Pulmonary artery endothelial cell (primary cell): ENCODE measurements around the gene SLC9A5. TPM values are rescaled to one million over a fixed set of nuclear protein-coding genes. Genes with fewer than 3 reads are reported as not detected.
A peak's percentile ranks its signal among the peaks of the same experiment; 100 is the strongest.

Source experiments
- DNase-seq: peaks from one replicate; pipeline ENCODE4 v3.0.0-alpha.2; 2011; ENCODE audit warnings: low read depth, low spot score
- total RNA-seq: library from RNA; depleted of rRNA; stranded (reverse); fragments of >200 nt; gene quantifications from 2 replicates; pipeline ENCODE4 v1.2.3, GENCODE V29; 2014

Gene SLC9A5
- total RNA-seq, 1 donor from 2014 or later: 1.3 TPM

- no peak for DNase-seq
Measured at GRCh38 chr16:67240506-67240905, 8.3 kb upstream of the SLC9A5 start.

DNA sequence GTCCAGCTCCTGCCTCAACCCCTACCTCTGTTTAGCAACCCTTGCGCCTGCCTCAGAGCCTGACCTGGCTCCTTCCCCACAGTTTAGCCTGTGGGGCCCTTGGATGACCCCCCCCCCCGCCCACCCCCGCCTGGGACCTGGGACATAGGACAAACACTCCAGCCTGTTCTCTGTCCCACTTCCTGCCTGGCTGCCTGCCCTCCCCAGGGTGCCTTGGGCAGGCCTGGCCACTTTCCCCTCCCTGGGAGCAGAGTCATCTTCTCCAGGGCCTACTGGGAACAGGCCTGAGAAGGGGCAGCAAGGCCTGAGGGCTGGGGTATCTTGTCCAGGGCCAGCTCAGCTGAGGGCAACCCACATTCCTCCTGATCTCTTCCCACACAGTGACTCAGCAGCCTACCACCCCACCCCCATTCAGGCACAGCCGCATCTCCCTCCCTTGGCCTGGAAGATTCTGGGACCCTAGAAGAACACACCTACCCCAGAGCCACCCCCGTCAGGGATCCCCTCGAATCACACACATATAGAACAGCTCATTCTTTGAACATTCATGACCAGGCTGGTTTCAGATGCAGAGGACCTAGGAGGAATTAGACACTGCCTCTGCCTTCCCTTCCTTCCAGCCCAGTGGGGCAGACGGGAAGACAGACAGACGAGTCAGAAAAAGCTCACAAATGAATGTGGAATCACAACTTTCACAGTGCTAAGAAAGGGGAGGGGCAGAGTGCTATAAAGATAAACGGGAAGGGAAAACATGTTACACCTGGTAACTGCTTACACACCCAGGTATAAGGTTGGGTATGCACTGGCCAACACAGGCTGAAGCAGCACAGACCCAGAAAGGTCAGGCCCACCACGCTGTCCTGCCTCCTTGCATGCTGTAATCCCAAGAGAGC is 7.5 kb upstream of the SLC9A5 start:
- DNase-seq: no peak

- no peak for DNase-seq
Measured at GRCh38 chr16:67242138-67242730, 6.5 kb upstream of the SLC9A5 start.

- DNase-seq: no peak
Measured at GRCh38 chr16:67243481-67243880, 5.3 kb upstream of the SLC9A5 start.

DNA sequence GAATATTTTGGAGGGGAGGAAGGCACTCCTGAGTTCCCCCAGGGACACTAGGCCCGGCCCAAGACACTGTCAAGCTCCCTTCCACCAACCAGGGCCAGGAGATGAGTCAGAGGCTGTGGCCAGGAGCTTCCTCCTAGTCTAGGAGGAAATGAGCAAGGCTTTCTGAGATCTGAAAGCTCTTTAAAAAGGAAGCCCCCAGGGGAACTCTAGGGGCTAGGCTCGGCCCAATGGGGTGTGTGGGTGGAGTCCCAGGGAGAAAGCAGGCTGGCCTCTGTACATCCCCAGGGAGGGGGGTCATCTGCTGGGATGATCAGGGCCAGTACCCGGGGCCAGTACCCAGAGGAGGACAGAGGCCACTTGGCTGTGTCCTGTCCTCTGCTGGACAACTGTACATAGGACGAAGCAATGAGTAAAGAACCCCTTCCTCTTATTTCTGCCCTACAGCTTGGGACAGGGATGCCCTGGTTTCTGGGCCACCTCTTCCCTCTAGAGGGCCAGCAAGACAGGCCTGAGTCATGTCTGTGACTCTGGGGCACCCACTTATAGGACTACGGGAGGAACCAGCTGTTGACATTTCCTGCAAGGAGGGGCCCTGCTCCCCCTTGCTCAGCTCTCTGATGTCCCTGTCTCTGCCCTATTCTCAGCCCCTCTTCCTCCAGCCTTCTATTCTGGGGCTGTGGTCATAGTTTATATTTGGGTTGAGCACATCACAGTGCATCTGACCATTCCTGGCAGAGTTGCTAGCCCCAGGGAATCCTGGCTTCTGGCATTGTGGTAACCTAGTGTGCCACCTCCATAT is 4.2 kb upstream of the SLC9A5 start:
- DNase-seq: peak; percentile 61

DNA sequence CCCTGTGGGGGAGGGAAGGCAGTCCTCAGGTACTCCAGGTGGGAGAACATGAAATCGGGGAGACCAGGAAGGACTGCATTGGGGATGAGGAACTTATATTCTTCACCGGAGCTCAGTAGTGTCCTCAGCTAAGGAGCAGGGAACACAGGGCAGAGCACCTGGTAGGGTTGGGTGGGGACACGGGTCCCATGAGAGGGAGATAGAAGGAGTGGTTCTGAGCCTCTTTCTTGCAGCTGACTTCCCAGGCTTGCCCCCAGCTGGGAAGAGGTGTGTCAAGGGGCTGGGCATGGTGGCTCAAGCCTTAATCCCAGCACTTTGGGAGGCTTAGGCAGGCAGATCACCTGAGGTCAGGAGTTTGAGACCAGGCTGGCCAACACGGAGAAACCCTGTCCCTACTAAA is 3.6 kb upstream of the SLC9A5 start:
- no peak for DNase-seq

DNA sequence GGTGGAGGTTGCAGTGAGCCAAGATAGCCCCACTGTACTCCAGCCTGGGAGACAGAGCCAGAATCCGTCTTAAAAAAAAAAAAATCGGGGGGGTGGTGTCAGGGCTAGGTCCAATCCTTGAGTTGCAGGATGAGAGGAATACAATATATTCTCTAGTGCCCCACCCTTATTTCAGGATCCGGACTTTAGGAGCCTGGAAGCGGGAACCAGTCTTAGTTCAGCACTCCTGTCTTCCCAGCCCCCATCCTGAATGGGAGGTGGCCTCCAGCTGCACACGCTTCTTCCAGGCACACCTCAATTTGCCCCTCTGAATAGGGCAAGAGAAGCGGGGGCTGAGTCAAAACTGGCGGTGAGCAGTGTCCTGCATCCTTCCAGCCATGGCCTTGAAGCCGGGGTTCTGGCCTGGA is 3.1 kb upstream of the SLC9A5 start:
- no peak for DNase-seq

GRCh38 chr16:67246081-67246755 is 2.6 kb upstream of the SLC9A5 start:
- DNase-seq: peak; percentile 46

GRCh38 chr16:67246756-67247191 is 2.0 kb upstream of the SLC9A5 start:
- no peak for DNase-seq

DNA sequence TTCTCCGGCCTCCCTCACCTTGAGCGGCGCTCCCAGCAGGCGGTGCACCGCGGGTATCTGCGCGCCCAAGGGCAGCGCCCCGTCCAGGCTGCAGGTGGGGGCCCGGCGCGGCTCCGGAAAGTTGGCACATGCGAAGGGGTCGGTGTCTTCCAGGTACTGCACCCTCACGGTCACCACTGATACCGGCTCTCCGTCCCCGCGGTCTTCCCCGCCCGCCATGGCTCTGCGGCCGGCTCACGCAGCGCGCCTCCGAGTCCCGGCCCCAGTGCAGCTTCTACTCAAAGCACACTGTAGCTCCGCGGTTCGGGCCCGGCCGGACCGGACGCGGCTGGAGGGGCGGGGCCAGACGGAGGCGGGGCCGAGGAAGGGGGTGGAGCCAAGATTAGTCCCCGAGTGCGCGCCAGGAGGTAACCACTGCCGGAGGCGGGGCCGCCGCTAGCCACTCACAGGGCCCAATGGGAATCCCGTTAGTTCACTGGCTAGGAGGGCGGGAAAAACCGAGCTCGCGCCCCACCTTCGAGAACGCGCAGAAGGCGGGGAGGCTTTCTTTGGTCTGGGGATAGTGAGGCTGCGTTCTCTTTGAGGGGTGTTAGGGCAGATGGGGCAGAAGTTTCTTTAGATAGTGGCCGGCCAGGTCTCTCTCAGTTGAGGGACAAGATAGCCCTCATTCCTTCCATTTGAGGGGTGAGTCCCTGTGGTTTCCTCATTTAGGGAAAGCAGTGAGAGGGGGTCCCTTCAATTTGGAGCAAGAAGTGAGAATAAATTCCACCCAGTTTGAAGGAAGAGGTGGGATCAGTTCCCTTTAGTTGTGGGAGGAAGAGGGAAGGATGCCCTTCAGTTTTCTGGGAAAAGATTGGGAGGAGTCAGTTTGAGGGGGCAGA is 1.3 kb upstream of the SLC9A5 start, which contains the start of gene FHOD1:
Gene FHOD1, minus strand, starts transcription at position 290 of the 881 bp plus-strand sequence. Its CDS starts 71 bp downstream, at position 219.
- DNase-seq: peak; percentile 84

GRCh38 chr16:67248073-67248400 is 742 bp upstream of the SLC9A5 start:
- no peak for DNase-seq

DNA sequence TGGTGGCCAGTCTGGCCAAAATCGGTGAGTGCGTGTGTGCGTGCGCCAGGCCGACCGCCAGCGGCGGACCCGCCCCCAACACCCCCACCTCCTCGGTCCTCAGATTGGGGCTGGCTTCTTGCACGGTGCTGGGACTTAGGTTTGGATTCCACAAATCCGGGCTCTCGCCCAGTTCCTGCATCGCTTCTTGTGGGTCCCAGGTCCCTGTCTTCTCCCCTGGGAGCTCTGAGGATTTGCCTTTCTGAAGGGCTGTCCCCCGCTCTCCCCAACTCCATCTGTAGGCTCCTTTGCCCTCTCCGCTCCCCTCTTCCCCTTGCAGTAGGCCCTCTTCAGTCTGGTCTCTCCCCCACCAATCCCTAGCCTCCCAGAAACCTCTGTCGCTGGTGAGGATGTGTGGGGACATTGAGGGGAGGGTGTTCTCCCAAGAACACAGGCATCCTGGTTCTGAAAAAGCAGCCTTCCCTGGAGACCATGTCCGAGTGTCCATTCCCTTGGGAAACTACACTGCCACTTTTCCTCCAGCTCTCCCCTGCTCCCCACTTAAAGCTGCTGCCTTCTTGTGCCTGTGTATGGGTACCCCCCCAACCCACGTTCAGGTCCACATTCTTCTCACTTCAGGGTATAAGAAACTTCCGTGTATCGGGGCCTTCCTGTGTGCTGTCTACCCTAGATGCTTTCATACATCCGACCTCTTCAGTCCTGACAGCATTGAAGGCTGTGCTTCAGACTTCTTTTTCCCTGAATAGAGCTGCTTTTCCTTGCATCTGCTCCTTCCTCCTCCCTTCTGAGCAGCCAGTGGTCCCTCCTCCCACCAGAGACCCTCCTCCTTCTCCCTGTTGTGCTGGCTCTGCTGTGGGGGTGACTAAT is 632 bp downstream of the SLC9A5 start:
- no peak for DNase-seq

GRCh38 chr16:67250045-67250327 is 1.2 kb downstream of the SLC9A5 start:
- DNase-seq: no peak

DNA sequence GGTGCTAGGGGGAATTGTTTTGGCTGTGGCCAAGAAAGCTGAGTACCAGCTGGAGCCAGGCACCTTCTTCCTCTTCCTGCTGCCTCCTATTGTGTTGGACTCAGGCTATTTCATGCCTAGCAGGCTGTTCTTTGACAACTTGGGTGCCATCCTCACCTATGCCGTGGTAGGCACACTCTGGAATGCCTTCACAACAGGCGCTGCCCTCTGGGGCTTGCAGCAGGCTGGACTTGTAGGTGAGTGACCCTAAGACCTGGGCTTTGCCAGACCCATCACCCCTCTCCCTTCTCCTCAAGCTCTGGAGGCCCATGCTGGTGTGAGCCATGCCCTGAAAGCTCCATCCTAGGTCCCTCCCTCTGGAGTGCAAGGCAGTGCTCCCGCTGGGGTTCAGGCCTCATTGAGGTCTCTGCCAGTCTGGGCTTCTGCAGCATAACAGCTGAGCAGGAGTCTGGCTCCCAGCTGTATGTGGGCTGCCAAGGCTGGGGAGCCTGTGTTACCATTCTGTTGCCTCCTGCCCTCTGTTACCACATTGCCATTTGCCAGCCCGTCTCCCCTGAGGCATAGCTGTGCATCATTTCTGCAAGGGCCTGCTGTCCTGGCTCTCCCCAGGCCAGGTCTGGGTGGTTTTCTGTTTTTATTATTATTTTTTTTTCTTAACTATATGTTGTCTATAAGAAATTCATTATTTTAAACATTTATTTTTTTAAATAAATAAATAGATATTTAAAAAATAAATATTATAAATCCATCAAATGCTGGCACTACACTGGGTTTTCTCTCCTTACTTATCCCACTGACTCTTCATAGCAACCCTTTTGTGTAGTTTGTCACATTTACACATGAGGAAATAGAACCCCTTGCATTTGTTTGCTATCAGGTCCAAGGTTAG is 4.1 kb downstream of the SLC9A5 start:
- DNase-seq: no peak

DNA sequence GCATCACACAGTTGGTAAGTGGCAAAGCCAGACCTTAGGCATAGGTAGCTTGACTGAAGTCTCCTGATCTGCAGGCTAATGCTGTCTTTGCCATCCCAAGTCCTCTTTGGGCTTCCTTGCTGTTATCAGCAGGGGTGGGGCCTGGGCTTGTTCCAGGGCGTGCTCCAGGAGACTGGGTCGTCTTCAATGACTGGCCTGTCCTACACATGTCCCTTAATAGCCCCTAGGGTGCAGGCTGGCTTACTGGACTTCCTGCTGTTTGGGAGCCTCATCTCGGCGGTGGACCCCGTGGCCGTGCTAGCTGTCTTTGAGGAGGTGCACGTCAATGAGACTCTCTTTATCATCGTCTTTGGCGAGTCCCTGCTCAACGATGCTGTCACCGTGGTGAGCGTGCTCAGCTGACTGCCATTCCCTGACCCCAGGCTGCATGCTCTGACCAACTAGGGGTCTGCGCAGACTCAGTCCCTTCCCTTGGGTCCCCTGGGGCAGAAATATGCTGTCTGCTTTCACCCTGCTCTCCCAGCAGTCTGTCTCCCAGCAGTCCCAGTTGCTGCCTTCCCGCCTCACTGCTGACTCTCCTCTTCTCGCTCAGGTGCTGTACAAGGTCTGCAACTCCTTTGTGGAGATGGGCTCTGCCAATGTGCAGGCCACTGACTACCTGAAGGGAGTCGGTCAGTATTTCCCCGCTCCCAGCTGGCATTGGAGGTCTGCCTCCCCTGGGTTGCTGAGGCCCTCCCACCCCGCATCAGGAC is 6.2 kb downstream of the SLC9A5 start:
- DNase-seq: no peak

GRCh38 chr16:67255553-67256221 is 6.9 kb downstream of the SLC9A5 start:
- no peak for DNase-seq

- no peak for DNase-seq
Measured at GRCh38 chr16:67256701-67257230, 8.0 kb downstream of the SLC9A5 start.
